ENCODE measurements around the gene SLC44A1.

Gene SLC44A1

DNA sequence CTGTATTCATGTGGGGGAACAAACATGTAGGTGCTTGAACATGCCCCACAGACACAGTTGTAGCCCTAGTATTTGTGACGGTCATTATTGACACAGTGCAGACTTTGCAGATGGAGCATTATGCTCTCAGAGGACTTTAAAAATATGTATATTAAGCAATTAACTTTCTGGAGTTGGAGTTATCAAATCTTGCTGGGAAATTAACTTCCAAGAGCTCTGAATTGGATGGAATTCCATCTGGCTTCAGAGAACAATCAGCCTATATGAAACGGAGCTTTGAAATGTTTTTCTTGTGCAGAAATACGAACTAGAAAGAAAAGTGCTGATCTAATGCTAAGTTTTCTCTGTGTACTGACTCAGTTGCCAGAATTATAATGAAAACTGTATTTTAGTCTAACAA, 152.4 kb downstream of the SLC44A1 start:
- DNase-seq: no peak

DNA sequence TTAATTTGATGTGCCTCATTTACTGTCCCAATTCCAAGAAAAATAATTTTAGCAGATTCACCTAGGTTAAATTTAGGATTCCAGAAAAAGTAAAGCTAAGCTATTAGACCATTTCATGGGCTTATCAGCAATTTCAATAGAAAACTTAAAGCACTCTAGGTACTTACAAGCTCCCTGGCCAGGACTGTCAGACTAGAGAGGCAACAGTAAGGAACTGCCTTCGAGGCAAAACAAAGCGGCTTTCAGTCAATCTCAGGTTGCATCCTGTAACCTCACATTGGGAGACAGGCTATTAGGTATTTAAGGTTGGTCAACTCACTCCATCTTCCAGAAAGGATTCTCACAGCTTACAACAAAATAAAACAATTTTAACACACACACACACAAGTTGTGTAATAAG, 154.7 kb downstream of the SLC44A1 start:
- no peak for DNase-seq

DNA sequence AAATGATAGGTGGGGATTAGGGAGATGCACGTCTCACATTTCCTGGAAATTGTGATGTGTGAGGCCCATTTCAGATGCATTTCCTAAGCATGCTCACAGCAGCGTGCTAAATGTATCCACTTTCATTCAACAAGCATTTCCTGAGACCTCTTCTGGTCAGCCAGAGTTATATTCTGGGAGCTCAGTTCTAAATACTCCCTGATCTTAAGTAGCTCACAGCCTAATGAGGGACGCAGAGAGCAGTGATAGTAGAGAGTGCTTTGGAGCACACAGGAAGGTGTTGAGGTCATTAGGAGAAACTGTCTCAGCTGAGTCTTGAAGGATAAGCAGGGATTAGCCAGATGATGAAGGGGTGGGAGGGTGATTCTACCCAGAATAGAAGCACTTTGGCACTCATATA, 157.2 kb downstream of the SLC44A1 start:
- DNase-seq: no peak

DNA sequence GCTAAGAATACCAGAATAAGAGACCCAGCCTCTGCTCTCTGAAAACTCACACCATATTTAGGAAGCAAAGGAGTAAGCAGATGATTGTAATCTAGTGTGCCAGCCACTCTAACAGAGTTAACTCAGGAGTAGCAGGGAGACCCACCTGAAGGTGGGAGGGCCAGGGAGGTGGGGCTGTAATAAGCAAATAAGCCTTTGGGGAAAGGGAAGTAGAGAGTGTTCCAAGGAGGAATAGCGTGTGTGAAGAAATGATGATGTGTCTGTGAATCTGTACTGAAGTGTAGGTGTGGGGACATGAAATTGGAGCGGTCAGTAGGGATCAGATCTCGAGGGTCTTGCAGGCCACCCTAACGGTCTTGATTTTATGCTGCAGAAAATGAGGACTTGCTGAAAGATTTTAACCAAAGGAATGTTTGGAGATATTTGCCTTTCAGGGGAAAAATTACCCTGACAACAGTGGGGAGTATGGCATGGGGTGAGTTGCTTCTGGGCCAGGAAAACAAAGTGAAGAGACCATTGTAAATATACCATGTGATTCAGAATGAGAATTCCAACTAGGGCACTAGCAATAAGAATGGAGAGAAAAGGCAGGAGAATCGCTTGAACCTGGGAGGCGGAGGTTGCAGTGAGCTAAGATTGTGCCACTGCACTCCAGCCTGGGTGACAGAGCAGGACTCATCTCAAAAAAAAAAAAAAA, 159.2 kb downstream of the SLC44A1 start:
- no peak for DNase-seq

DNA sequence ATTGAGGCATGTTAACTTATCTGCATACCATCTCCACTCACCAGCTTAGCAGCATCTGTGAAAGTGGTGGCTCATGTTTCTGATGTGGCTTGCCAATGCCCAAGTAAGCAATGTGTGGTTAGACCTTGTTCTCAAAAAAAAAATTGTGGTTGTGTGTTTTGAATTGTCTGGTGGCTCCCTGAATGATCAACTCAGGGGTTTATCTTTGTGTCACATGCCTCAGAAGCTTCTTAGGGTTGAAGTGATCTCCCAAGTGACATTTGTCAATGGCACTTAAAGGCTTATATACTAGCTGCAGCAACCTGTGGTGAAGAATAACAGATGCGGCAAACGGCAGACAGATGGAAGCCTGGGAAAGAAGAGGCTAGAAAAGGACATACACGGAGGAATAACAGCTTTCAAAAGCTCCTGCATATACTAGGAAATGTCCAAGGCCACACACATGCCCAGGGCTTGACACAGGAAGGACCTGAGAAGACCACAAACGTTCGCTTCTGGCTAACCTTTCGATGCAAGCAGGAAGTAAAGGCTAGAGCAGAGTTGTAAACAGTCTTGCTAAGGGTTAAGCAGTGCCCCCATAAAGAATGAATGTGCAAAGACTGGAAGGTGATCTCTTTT, 161.2 kb downstream of the SLC44A1 start:
- DNase-seq: peak; percentile 88

DNA sequence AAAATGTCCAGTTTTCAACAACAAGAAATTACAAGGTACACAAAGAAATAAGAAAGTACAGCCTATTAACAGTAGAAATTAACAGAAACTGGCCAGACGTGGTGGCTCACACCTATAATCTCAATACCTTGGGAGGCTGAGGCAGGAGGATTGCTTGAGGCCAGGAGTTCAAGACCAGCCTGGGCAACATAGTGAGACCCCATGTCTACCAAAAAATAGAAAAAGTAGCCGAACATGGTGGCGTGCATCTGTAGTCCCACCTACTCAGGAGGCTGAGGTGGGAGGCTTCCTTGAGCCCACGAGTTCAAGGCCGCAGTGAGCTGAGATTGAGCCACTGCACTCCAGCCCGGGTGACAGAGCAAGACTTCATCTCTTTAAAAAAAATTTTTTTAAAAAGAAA, 161.9 kb downstream of the SLC44A1 start:
- DNase-seq: no peak

DNA sequence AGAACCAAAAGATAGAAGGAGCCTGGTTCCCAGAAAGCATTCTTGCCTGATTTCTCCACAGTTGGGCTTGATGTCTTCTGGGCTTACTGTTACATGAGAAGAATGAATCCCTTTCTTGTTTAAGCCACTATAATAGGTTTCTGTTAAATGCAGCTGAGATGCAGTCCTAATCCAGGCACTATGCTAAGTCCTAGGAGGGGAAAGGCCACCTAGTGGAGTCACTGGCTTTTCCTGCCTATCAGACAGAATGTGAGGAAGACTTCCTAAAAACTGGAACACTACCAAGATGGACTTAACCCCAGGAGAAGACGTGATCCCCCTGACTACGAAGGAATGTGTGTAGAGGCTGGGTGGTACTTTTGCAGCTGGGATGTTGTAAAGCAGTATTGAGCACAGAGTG, 169.1 kb downstream of the SLC44A1 start:
- DNase-seq: no peak

DNA sequence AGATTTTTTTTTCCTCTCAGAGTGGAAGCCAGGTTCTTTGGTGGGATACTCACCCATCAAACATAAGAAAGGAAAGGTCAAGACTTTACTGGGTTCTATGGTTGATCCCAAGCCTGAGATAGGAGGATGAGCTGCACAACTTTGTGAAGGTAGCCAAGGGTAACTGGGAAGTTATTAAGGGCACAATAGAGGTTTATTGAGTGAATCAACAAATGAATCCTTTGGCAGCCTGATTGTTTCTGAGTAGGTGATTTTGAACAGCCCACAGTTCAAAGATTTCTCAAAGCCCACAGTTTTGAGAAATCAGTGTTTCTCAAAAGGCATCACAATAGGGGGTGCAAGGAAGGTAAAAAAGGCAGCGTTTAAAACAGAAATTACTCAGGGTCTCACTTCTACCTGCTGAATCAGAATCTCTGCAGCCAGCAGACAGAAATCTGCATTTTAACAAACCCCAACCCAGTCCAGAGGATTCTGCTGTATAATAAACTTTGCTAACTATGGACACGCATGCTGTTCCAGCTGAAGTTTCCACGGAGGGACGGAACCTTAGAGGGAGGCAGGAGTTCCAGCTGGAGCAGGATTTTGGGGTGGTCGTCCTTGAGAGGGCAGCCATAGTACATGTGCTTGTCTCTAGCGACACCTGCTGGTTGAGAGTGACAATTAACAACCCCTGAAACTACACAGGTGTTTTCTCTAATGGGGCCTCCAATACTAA, 170.7 kb downstream of the SLC44A1 start:
- DNase-seq: peak; percentile 64

DNA sequence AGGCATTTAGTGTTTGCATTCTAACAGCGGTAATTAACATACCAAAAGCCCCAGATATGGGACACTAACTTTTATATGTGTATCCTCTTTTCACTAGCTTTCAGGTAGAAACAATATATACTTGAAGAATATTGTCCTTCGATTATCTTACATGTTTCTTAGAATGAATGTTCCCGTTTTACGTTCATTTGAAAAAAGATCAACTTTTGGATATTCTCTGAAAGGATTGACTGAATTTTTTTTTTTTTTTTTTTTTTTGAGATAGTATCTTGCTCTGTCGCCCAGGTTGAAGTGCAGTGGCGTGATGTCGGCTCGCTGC, 171.2 kb downstream of the SLC44A1 start:
- DNase-seq: no peak

DNA sequence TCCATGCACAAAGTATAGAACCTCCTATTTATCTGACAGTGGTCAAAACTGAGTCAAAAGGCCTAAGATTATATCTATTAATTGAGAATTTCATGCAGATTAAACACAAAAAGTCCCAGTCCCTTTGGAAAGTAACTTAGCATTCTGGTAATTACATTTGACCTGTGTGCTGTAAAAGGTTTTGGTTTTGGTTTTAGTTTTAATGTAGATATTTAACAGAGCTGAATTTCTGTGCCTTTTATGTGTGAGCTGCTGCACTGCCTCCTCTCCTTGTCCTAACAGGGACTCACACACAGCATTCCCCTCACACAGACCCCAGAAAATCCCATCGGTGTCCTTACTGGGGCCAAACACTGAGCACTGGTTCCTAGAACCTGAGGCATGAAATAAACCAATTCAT, 172.4 kb downstream of the SLC44A1 start:
- DNase-seq: no peak

DNA sequence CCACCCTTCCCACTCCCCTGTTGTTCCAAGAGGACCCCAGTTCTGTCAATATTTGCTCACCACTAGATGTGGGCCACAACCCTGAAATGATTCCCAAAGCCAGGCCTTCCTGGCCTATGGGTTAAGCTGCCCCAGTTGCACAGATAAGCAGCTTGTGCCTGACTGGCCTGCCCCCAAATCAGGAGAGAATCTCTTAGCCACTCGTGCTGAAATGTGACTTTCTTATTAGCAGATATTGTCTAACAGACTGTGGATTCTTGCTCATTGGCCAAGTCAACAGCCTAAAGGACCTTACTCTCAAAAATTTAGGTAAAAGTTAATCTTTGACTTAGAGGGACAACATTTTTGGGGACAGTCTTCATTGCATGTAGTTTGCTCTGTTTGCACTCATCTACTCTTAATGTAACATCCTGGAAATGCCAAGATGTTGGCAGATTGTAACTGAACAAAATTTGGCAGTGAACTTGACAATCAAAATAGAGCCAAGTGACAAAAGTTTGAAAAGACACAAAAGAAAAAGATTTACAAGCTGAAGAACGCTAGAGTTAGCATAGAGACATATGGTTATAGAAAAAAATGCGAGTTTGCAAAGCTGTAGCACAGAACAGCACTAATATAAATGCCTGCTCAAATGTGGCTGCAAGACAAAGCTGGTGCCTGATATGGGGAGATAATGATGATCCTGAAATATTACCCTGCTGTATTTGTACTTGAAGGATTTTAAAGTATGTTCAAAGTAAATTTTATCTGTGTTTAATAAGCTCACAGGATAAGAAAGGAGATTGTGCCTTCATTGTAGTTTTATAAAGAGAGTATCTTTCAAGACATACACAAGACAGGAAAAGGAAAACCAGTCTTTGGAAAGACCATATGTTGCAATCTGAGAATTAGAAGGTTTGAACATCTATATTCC, 174.4 kb downstream of the SLC44A1 start:
- no peak for DNase-seq

DNA sequence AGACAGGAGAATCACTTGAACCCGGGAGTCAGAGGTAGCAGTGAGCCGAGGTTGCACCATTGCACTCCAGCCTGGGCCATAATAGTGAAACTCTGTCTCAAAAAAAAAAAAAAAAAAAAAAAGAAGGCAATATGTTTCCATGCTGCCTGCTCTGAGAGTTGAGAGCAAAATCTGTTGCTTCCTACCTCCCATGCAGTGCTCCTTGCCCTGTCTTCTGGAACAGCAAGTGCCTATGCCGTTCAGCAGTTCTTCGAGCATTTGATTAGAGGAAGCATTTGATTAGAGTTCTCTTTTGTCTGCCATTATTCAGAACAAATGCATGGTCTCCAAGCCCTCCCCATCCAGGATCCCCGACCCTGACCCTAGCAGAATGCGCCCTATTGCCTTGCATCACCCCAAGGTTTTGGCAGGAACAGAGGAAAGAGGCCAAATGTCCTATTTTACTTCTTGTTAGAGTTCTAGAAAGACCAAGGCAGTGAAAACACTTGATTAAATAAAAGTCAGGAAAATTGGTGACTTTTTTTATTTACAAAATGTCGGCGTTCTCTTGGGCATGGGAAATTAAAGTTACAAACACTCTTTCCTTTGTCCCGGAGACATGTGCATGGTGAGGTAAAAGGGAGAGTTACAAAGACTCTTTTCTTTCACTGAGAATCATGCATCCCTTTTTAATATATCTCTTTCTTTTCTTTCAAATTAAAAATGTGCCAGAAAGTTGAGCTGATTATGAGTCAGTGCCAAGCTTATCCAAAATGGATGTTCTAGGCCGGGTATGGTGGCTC, 175.6 kb downstream of the SLC44A1 start:
- no peak for DNase-seq

DNA sequence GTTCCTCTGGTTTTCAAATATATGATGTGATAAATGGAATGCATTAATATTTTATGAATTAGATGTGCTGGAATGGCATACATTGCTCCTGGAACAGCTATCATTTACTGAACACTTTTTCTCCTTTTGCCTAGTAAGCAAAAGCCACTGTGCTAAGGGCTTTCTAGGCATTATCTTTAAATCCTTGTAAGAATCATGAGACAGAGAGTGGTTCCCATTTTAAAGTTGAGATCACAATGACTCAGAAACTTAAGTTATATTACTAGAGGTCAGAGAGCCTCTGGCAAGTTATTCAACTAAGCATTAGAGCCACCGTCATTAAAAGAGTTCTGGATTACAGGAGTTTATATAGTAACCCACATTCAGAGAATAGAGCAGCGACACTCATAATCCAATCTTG, 176.7 kb downstream of the SLC44A1 start:
- no peak for DNase-seq

DNA sequence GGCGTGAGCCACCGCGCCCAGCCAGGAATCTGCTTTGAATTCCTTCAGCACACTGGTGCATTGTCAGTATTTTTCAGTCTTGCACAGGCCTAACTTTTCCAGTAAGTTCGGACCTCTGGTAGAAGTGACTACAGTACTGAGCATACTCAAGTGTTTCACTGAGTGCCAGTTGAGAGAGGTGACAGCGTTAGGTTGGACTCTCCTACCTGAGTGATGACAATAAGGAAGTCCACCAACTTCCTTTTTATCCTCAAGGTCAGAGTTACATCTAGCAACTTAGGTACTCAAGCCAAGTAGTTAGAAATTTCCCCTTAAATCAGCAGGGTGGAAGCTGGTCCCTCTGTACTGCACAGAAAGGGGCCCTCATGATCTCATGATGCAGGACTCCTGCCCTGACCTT, 177.4 kb downstream of the SLC44A1 start:
- DNase-seq: no peak

DNA sequence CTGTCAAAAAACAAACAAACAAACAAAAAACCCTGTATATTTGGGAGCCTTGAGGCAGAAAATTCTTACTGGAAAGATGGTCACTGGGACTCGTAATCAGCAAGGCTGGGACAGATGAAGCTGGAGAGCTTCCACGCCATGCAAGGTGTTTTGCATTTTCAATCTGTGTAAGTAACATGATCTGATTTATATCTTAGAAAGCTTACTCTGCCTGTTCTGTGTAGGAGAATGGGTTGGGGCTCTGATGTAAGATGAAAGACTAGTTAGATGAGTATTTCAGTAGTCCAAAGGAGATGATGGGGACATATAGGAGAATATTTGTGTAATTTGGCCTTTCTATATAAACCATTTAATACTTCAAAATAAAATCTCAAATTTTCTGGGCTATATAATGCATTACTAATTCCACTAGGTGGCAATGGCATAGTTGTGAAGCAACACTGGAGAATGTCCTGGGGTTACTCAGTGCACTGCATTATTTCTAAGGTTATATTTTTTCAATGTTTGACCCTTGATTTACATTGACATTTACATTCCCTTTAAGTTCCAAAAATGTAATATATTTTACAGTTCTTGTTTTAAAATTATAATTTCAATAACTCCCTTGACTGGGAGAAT, 181.5 kb downstream of the SLC44A1 start:
- peak; percentile 10 for DNase-seq

DNA sequence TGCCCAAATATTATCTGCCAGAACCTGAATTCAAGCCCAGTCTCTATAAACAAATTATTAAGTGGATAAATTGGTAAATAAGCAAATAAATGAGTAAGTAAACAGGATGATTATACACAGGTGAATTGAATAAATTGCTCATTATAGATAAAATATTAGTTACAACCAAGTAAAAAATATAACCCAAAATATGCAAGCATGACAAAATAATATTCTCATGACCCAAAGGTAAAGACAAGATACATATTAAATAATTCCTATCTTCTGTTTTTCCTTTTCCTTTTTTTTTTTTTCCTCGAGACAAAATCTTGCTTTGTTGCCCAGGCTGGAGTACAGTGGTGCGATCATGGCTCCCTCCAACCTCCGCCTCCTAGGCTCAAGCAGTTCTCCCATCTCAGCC, 182.2 kb downstream of the SLC44A1 start:
- no peak for DNase-seq

DNA sequence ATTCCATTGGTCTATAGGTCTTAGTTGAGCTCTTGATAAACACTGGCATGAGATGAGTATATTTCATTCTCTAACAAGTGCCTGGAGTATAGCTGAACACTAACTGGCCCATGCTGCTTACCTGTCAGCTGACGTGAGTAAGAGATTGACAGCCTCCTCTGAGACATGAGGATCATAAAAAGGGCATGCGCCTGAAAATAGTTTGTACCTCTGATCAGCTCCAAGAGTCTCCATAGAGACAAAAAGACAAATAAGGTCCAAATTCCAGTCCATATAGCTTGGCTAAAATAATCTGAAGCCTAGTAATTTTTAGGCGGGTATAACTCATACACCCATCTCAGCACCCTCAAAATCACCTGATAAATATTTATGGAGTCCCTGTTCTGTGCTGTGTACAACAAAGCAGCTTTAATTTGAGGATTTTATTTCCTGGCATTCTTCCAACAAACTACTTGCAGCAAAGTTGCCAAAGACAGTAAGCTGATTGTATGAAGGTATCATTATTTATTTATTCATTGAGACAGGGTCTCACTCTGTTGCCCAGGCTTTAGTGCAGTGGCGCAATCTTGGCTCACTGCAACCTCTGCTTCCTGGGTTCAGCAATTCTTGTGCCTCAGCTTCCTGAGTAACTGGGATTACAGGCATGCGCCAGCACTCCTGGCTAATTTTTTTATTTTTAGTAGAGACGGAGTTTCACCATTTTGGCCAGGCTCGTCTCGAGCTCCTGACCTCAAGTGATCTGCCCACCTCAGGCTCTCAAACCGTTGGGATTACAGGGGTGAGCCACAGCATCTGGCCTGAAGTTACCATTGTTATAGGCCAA, 187.2 kb downstream of the SLC44A1 start:
- DNase-seq: no peak

DNA sequence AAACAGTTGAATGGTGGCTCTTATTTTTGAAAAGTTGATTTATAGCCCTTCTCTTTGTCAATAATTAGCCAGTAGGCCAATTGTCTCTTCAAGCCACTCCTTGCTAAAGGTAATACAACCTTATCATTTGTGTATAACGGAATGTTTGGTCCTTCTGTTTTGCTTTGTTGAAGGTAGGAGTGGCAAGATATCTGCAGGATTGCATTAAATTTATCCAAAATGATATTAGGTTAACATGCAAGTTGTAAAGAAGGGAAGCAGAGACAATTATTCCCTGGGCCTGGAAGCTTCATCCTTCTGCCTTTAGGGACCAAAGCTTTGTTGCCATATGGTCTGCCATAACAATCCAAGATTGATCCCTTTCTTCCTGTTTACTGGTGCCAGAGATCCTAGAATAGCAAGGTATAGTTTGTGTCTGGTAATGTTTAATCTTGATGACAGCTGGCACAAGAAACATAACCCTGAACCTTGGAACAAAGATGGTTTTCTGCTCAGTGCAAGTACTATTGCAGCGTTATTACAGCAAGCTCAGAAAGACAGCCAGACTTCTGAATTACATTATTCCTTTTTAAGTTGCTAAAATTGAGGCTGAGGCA, 187.9 kb downstream of the SLC44A1 start:
- DNase-seq: no peak

DNA sequence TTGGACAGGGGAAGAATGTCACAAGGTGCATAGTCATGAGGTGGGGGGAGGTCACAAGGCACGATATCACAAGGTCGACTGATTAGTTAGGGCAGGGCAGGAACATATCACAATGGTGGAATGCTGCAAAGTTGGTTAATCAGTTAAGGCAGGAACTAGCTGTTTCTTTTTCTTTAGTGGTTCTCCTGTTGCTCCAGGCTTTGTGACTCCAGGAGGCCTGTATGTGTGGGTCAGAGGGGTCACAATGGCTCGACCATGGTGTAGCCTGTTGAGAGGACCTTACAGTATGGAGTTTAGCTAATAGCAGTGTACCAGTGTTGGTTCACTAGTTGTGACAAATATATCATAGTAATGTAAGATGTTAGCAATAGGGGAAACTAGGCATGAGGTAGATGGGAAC, 191.0 kb downstream of the SLC44A1 start:
- no peak for DNase-seq

DNA sequence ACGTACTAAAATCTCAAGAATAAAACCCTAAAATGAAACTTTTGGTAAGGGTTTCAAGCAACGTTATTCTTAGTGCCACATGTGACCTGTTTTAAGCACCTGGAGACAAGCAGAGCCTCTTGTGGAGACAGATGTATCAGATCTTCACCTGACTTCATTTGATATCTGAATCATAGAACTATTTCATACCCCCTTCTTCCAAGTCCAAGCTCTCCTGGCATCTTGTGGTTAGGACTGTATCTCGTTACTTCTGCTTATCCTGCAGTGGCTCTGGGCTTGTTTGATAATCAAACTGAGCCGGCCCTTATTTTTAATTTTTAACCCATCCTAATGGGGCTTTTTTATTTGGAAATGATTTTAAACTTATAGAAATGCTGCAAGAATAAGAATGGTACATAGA, 192.3 kb downstream of the SLC44A1 start:
- no peak for DNase-seq

DNA sequence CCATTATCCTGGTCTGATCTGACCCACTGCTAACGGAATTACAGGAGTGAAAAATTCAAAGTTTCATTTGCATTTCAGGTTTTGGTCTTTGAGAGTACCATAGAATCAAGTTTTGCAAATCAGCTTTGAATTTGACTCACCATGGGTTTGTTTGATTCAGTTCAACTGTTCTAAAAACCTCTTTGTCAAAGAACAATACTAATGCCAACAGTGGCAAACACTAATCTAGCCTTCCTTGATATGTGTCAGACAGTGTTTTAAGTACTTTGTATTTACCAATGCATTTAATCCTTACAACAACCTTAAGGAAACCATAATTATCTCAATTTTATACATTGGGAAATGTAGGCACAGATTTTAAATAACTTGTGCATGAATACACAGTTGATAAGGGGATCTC, 193.3 kb downstream of the SLC44A1 start:
- DNase-seq: peak; percentile 10

All from activated CD4-positive, alpha-beta T cell treated with anti-CD3 and anti-CD28 coated beads, Interleukin-10, Interleukin-2, amounts not matched to agents 100 ng/mL and 50 ng/mL, durations not matched to agents 16 hours and 8 hours (primary cell).